Testis (tissue), 2 donors: ENCODE results near the gene POGLUT2.

Source experiments
- POLR2A ChIP-seq: fragments of 450-650 bp; IDR thresholded peaks from one replicate; pipeline ENCODE4 v1.6.1; 2017; ENCODE audit warnings: antibody characterized with exemption, mild to moderate bottlenecking, moderate library complexity
- TF ChIP-seq, protein P1 (sequence below), 3 experiments: fragments of 450-650 bp in 2 of 3; fragments of 200-600 bp in 1 of 3; sonication (generic) in 1 of 3; IDR thresholded peaks; one replicate each; pipeline ENCODE4 v1.5.1; 2016 to 2019; ENCODE audit warnings: antibody characterized with exemption in 3 of 3, mild to moderate bottlenecking in 2 of 3, moderate library complexity in 1 of 3

DNA sequence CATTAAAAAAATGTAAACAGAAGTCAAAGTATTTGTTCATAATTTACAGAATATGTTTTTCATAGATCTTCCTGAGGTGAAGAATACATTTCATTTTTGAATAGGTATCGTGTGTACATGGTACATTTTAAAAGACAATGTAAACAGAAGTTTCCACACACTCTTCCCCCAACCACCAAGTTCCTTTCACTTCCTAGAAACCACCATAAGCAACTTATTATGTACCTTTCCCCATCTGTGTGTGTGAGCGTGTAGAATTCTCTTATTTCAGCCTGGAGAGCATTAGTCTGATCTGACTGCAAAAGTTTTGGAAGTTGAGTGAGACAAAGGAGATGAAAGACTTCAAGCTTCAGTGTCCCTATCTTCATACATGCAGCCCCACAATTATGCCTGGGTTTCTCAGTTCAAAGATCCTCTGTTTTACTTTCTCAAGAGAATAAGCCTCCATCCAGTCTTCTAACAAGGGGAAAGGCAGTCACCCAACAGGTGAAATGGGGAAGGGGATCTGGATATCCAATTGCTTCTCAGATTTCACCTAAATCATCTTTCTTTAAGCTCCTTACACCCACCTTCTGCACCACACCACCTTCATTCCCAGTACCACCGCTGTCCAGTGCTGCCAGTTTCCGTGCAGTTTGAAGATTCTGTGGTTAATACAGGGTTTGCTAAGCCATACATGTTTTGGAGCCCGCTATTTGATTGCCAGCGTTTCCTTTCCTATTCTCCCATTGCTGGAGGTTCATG is 27.3 kb downstream of the POGLUT2 start:
- TF ChIP-seq, protein P1, sequence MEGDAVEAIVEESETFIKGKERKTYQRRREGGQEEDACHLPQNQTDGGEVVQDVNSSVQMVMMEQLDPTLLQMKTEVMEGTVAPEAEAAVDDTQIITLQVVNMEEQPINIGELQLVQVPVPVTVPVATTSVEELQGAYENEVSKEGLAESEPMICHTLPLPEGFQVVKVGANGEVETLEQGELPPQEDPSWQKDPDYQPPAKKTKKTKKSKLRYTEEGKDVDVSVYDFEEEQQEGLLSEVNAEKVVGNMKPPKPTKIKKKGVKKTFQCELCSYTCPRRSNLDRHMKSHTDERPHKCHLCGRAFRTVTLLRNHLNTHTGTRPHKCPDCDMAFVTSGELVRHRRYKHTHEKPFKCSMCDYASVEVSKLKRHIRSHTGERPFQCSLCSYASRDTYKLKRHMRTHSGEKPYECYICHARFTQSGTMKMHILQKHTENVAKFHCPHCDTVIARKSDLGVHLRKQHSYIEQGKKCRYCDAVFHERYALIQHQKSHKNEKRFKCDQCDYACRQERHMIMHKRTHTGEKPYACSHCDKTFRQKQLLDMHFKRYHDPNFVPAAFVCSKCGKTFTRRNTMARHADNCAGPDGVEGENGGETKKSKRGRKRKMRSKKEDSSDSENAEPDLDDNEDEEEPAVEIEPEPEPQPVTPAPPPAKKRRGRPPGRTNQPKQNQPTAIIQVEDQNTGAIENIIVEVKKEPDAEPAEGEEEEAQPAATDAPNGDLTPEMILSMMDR (IDR thresholded peaks at IDR 0.05): no peak
- TF ChIP-seq POLR2A: no peak
